Adipocyte (in vitro differentiated cells): Measurements from ENCODE around the gene IFNAR2.

Experiments used
- DNase-seq: peaks from one replicate; pipeline ENCODE4 v3.0.0-alpha.2; 2015; ENCODE audit warnings: low read depth
- H3K27me3 ChIP-seq: replicated peaks from 2 replicates; pipeline ENCODE4 v1.7.0; 2013; ENCODE audit warnings: mild to moderate bottlenecking, low read length, moderate library complexity; ENCODE audit not compliant: control insufficient read depth, insufficient read depth
- H3K36me3 ChIP-seq: 2 replicates; pipeline ENCODE4 v1.7.0; 2013; ENCODE audit warnings: low read length, mild to moderate bottlenecking, moderate library complexity; ENCODE audit not compliant: control insufficient read depth, insufficient read depth, severe bottlenecking
- H3K4me1 ChIP-seq: 2 replicates; pipeline ENCODE4 v1.7.0; 2013; ENCODE audit warnings: mild to moderate bottlenecking, low read length, moderate library complexity; ENCODE audit not compliant: control insufficient read depth, insufficient read depth
- H3K4me3 ChIP-seq: 2 replicates; pipeline ENCODE4 v1.7.0; 2013; ENCODE audit warnings: mild to moderate bottlenecking, low read length, moderate library complexity
- H3K9ac ChIP-seq: 2 replicates; pipeline ENCODE4 v1.7.0; 2013; ENCODE audit warnings: mild to moderate bottlenecking, low read length, moderate library complexity
- H3K9me3 ChIP-seq: 2 replicates; pipeline ENCODE4 v1.7.0; 2013; ENCODE audit warnings: mild to moderate bottlenecking, low read length, moderate library complexity; ENCODE audit not compliant: control insufficient read depth

Gene IFNAR2

GRCh38 chr21:33229784-33230544 lies at the start of gene IFNAR2:
Gene IFNAR2, plus strand, starts transcription at chr21:33229938. Its CDS starts 11,985 bp downstream, at chr21:33241923.
- Histone ChIP-seq H3K4me1 (peaks cover 14% of the 10 kb centered on the region), H3K9me3 (no peaks in the 10 kb centered on the region), H3K36me3 (no peaks in the 10 kb centered on the region), H3K27me3 (no peaks in the 10 kb centered on the region), H3K4me3 (peak within 1 kb of the TSS; percentile 94), H3K9ac (peak within 1 kb of the TSS; percentile 93)
- peak; percentile 90 for DNase-seq

- DNase-seq: no peak
- Histone ChIP-seq H3K4me1 (no peaks in the 10 kb centered on the region), H3K4me3 (no peak overlapping the region), H3K27me3 (peaks cover 44% of the 10 kb centered on the region), H3K9ac (no peak overlapping the region), H3K36me3 (no peaks in the 10 kb centered on the region), H3K9me3 (peaks cover 8% of the 10 kb centered on the region)
Measured at GRCh38 chr21:33185852-33186251, 43.9 kb upstream of the IFNAR2 start.

GRCh38 chr21:33187276-33187675 lies 42.5 kb upstream of the IFNAR2 start:
- H3K9ac ChIP-seq: no peak overlapping the region
- no peak overlapping the region for H3K4me3 ChIP-seq
- no peaks in the 10 kb centered on the region for H3K36me3 ChIP-seq
- no peak for DNase-seq
- no peaks in the 10 kb centered on the region for H3K4me1 ChIP-seq
- H3K9me3 ChIP-seq: peaks cover 8% of the 10 kb centered on the region
- H3K27me3 ChIP-seq: peaks cover 36% of the 10 kb centered on the region

- Histone ChIP-seq H3K4me3 (no peak overlapping the region), H3K9ac (no peak overlapping the region), H3K9me3 (peaks cover 8% of the 10 kb centered on the region), H3K27me3 (peaks cover 29% of the 10 kb centered on the region), H3K36me3 (no peaks in the 10 kb centered on the region), H3K4me1 (no peaks in the 10 kb centered on the region)
- DNase-seq: no peak
Measured at GRCh38 chr21:33189237-33189636, 40.5 kb upstream of the IFNAR2 start.

GRCh38 chr21:33189824-33190223 lies 39.9 kb upstream of the IFNAR2 start:
- peaks cover 8% of the 10 kb centered on the region for H3K9me3 ChIP-seq
- no peaks in the 10 kb centered on the region for H3K4me1 ChIP-seq
- no peak for DNase-seq
- H3K9ac ChIP-seq: no peak overlapping the region
- H3K36me3 ChIP-seq: no peaks in the 10 kb centered on the region
- no peak overlapping the region for H3K4me3 ChIP-seq
- peaks cover 29% of the 10 kb centered on the region for H3K27me3 ChIP-seq

- peak overlapping the region; percentile 47 for H3K4me3 ChIP-seq
- H3K9ac ChIP-seq: peak overlapping the region; percentile 35
- peaks cover 39% of the 10 kb centered on the region for H3K4me1 ChIP-seq
- H3K36me3 ChIP-seq: no peaks in the 10 kb centered on the region
- H3K27me3 ChIP-seq: peaks cover 4% of the 10 kb centered on the region
- DNase-seq: peak; percentile 89
- no peaks in the 10 kb centered on the region for H3K9me3 ChIP-seq
Measured at GRCh38 chr21:33196941-33197374, 32.8 kb upstream of the IFNAR2 start.

GRCh38 chr21:33197496-33197895 lies 32.2 kb upstream of the IFNAR2 start:
- Histone ChIP-seq H3K36me3 (no peaks in the 10 kb centered on the region), H3K9ac (peak overlapping the region; percentile 13), H3K9me3 (no peaks in the 10 kb centered on the region)

GRCh38 chr21:33198346-33199099 lies 31.2 kb upstream of the IFNAR2 start:
- Histone ChIP-seq H3K9ac (peak overlapping the region; percentile 22), H3K9me3 (no peaks in the 10 kb centered on the region), H3K36me3 (no peaks in the 10 kb centered on the region), H3K27me3 (no peaks in the 10 kb centered on the region), H3K4me1 (peaks cover 42% of the 10 kb centered on the region), H3K4me3 (no peak overlapping the region)
- DNase-seq: no peak

More at GRCh38 chr21:33197496-33197895, 32.2 kb upstream of the IFNAR2 start:
- Histone ChIP-seq H3K27me3 (peaks cover 4% of the 10 kb centered on the region), H3K4me3 (no peak overlapping the region), H3K4me1 (peaks cover 39% of the 10 kb centered on the region)
- DNase-seq: no peak

- no peak for DNase-seq
- H3K4me1 ChIP-seq: peaks cover 47% of the 10 kb centered on the region
- no peaks in the 10 kb centered on the region for H3K9me3 ChIP-seq
- H3K27me3 ChIP-seq: no peaks in the 10 kb centered on the region
- peak overlapping the region; percentile 22 for H3K9ac ChIP-seq
- H3K4me3 ChIP-seq: no peak overlapping the region
- no peaks in the 10 kb centered on the region for H3K36me3 ChIP-seq
Measured at GRCh38 chr21:33199100-33199464, 30.7 kb upstream of the IFNAR2 start.

- DNase-seq: peak; percentile 98
Measured at GRCh38 chr21:33199516-33200217, 30.1 kb upstream of the IFNAR2 start.

GRCh38 chr21:33201956-33202355 lies 27.8 kb upstream of the IFNAR2 start:
- Histone ChIP-seq H3K4me3 (no peak overlapping the region), H3K9me3 (no peaks in the 10 kb centered on the region), H3K4me1 (peaks cover 43% of the 10 kb centered on the region), H3K27me3 (no peaks in the 10 kb centered on the region), H3K9ac (no peak overlapping the region), H3K36me3 (no peaks in the 10 kb centered on the region)
- DNase-seq: peak; percentile 31

More at GRCh38 chr21:33199516-33200217, 30.1 kb upstream of the IFNAR2 start:
- H3K9ac ChIP-seq: no peak overlapping the region
- peaks cover 49% of the 10 kb centered on the region for H3K4me1 ChIP-seq
- no peak overlapping the region for H3K4me3 ChIP-seq
- no peaks in the 10 kb centered on the region for H3K9me3 ChIP-seq
- no peaks in the 10 kb centered on the region for H3K27me3 ChIP-seq
- H3K36me3 ChIP-seq: no peaks in the 10 kb centered on the region
